GM21723 (cell line): ENCODE measurements around the gene ITGB7.
A peak's percentile ranks its signal among the peaks of the same experiment; 100 is the strongest.
"Not testable (repeated sequence)": the region's sequence is repeated elsewhere in the genome, so short reads cannot be mapped to it uniquely, and the experiment has no call there.

ENCODE experiments used
- ATAC-seq: cut with Tn5 transposase; IDR thresholded peaks from one replicate; pipeline ENCODE4 v1.9.1; 2021; ENCODE audit warnings: mild to moderate bottlenecking, moderate library complexity; ENCODE audit not compliant: unreplicated experiment

Gene ITGB7

DNA sequence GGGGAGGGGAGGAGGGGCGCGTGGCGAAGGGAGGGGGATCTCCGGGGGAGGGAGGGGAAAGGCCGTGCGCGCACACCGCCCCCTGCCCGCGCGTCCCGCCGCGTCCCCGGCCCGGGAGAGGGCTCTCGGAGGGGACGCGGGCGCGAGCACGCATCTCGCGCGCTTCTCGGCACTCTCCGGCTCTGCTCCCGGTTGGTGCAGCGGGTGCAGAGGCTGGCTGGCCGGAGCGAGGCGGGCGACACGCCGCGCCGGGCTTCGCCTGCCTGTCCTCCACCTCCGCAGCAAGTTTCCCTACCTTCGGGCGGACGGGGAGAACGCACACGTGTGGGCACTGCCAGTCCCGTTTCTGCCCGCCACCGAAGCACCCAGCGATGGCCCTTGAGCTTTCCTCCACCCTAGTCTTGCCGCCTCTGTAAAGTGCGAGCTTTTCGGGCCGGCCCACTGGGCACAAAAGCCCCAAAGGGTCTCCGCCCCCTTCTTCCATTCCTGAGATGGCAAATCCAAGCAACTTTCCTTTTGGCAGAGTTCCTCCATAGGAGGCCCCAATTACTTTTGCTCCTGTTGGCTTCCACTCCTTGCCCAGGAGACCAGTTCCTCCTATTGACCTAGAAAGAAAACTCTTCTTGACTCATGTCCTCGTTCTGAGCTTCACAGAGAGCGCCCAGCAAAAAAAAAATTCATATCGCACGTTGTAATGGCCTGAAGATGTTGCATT is 26.0 kb downstream of the ITGB7 start:
- peak; percentile 64 for ATAC-seq

DNA sequence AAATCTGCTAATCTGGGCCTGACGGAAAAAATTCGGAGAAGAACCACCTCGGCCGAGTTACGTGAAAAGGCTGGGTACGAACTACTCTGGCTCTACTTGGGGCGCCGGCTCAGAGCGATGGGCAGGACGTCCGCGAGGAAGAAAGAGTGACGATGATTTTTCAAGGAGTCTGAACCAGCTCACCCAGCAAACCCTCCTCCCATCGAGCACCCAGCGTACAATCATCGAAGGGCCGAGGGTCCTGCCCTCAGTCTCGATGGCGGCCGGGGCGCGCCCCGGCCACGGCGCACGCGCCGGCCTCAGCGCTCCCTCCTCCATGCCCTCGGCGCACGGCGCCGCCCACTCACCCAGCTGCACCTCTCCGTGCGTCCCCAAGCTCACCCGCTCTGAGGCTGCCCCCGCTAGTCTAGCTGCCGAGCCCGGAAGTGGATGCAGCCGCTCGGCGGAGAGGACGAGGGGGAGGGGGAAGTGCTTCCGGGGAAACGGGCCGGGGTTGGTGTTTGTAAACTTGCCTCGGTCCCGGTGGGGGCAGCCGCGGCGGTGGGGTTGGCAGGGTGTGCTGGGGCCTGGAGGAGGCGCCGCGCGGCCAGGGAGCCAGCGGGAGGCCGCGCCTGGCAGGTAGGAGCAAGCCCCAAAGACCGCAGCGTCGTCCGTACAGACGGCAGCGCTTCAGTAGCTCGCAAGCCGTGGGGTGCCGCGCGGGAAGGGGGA is 26.7 kb downstream of the ITGB7 start, which contains the start of the genes CSAD and ZNF740:
TSS of gene CSAD (minus strand) at position 706 of the 711 bp plus-strand sequence. CDS start 7,455 bp downstream, outside the sequence.
TSS of gene ZNF740 (plus strand) at position 503 of the 711 bp plus-strand sequence. CDS start 1,262 bp downstream, outside the sequence.
- peak; percentile 95 for ATAC-seq

DNA sequence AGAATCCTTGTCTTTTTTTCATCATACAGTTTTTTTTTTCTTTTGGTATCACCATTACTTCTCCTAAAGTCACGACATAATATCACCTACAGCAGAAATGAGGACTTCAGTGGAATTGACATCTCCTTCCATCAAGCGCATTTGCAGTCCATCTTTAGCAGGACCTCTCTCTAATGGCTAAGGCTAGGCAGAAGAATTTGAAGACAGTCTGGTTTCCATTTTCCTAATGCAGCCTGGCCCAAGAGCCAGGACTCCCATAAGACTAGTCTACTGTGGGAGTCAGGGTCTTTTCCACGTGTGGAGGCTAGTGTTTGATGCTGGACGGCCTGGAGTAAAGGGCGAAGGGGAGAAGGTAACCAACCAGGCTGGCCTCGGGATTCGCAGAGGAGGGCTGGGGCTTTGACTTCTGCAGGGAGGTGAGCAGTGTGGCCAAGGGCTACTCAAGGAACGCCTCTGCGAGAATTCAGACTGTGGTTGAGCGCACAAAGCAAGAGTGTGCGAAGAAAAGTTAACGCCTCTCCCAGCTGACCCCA is 27.3 kb downstream of the ITGB7 start:
- peak; percentile 7 for ATAC-seq

DNA sequence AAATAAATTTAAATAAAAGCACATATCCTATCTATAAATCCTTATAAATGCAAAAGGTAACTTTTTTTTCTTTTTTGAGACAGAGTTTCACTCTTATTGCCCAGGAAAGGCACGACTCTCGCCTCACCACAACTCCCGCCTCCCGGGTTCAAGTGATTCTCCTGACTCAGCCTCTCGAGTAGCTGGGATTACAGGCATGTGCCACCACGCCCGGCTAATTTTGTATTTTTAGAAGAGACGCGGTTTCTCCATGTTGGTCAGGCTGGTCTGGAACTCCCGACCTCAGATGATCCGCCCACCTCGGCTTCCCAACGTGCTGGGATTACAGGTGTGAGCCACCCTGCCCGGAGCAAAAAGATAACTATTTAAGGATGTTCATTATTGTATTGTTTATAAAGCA is 28.2 kb downstream of the ITGB7 start:
- not testable (repeated sequence) for ATAC-seq

DNA sequence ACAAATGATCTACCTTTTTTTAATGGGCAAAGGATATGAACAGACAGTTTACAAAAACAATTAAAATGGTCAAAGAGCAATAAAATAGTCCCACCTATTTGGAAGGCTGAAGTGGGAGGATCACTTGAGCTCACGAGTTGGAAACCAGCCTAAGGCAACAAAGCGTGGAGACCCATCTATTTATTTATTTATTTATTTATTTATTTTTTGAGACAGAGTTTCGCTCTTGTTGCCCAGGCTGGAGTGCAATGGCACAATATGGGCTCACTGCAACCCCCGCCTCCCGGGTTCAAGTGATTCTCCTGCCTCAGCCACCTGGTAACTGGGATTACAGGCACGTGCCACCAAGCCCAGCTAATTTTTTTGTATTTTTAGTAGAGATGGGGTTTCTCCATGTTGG is 29.6 kb downstream of the ITGB7 start:
- not testable (repeated sequence) for ATAC-seq

DNA sequence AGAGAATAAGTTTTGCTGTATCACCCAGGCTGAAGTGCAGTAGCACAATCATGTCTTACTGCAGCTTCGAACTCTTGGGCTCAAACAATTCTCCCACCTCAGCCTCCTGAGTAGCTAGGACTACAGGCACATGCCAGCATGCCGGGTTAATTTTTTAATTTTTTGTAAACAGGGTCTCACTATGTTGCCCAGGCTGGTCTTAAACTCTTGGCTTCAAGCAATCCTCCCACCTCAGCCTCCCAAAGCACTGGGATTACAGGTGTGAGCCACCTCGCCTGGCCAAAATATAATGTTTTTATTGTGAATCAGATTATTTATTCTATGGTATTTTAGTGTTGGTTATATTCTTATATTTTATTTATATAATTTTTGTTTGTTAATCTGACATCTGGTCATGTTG is 30.3 kb downstream of the ITGB7 start:
- no peak for ATAC-seq

DNA sequence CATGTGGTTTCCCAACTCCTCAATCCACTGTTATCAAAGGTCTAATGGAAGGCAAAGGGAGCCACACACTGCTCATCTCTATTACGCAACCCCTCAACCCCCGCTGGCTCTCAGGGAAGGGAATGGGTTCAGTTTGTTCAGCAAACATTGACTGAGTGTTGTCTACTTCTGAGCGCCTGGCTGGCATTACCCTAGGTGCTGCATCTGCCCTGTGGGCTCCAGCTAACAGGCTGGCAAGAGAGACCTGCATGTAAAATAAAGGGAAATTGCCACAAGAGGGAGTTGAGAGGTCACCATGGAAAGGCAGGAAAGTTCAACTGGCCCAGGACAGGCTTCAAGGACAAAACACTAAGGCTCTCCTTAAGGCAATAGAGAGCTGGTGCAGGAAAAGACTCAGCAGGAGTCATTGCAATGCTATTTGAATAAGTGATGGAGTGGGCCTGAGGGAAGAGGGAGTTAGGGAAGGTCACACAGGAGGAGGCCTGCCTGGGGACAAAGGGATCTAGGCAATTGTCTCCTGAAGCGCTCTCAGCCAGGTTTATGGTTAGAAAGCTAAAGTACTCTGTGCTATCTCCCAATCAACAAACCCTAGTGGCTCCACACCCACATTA is 32.1 kb downstream of the ITGB7 start:
- no peak for ATAC-seq

DNA sequence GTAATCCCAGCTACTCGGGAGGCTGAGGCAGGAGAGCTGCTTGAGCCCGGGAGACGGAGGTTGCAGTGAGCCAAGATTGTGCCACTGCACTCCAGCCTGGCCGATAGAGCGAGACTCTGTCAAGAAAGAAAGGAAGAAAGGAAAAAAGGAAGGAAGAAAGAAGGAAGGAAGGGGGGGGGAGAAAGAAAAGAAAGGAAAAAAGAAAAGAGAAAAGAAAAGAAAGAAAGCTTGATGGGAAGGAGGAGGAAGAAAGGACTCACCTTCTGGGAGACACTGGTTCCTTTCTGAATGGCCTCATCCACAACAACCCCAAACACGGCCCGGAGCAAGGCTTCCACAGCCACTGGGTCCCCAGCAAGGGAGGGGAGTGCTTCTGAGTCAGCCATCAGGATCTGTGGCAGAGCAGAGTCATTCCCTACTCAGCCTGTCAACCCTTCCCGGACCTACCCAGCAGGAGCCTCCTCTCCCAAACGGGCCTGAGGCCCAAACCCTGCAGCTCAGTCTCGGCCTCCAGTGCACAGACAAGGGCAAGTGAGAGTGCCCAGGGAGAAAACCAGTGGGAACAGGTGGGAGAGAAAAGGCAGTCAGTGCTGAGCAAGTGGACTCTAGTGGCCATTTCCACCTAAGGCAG is 33.9 kb downstream of the ITGB7 start:
- ATAC-seq: no peak

DNA sequence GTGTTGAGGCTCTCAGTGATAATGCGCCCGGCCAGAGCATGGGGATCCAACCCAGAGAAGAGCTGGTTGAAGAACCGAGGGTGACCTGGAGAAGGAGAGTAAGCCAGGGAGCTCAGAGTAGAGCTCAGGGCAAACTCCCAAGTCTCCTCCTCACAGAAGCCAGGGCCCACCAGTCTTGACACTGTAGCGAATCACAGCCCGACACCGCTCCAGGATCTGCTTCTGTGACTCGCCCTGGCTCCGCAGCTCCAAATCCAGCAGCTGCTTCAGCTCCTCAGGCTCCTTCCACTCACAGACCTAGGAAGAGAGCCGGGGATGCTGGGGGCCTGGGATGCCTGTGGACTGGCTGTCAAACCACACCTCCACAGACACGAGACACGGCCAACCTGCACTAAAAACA is 34.7 kb downstream of the ITGB7 start:
- ATAC-seq: no peak

DNA sequence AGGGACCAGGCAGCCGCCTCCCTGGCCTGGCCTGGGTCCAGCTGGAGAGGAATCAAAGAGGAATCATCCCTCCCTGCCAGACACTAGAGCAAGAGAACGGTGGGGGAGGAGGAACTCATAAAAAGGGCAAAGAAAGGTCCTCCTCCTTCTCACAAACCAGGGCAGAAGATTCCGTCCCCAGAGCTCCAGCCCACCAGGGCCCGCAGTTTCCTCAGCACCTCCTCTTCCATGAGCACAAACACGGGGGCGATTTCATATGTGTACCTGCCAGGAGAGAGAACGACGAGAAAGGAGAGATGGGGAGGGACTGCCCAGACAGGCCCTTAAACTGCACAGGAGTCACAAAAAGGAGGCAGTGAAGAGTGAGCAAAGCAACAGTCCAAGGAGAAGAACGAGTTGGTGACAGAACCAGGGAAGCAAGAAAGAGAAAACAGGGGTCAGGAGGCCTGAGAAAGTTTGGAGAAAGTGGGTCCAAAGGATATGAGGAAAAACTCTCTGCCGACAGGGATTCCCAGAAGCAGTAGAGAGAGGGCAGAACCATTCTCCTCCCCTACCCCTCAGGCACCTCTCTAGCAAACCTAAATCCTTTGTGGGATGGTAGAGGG is 35.2 kb downstream of the ITGB7 start:
- no peak for ATAC-seq

DNA sequence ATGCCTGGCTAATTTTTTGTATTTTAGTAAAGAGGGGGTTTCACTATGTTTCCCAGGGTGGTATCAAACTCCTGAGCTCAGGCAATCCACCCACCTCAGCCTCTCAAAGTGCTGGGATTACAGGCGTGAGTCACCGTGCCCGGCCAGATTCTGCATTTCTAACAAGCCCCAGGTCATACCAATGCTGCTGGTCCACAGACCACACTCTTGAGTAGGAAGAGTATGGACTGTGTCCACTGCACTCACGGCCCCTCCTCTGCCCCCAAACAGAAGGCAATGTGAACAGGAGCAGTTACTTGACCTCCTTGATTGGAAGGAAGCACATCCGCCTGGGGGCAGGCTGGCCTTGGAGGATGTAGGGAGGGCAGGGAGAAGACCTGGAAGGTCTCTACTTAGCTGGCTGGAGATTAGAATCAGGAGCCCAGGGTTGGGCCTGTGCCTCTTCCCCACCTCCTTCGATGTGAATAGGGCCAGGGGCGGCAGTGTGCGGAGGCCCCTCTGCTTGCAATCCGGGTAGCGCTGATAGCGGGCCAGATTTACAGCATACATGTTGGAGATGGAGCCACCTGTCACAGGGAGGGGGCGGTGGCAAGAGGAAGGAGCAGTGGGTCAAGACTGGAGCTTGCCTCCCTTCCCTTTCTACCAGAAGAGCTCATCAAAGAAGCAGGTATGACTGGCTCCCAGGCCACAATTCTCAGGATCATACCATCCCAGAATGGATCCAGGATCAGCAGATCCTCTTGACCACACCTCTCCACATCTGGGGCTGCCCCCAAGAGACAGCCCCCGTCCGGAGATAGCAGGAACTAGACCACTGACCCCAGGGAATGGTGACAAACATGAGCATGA is 36.0 kb downstream of the ITGB7 start:
- ATAC-seq: no peak

DNA sequence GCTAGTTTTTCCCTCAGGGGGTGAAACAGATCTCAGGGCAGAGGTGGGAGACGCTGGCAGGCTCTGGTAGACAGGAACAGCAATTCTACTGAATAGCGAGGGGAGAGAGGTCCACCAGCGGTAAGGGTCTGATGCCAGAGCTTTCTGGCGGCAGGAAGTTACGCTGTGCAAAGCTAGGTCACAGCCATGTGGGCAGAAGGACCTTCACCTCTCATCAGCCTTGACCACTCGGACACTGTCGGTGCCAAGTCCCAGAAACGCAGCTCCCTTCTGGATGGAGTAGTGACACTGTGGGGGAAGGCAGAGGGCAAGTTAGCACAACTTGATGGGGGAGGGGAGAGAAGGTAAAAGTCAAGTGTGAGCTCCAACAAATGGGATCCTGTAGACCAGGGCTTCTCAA is 36.8 kb downstream of the ITGB7 start:
- no peak for ATAC-seq

DNA sequence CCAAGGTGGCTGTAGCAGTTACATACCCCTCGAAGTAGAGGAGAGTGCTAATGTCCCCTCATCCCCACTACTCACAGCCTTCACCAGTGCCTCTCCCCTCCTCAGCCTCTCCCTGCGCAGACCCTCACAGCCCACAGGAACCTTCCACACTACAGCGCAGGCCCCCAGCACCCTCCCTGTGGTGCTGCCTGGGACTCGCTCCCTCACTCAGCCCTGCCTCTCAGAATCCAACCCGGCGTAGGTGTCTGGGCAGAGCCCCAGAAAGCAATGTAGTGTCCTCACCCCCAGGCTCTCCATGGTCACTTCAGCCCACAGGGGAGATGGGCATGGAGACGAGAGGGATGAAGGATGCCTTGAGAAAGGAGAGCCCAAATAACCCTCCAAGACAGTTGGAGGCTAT is 37.4 kb downstream of the ITGB7 start:
- ATAC-seq: no peak

DNA sequence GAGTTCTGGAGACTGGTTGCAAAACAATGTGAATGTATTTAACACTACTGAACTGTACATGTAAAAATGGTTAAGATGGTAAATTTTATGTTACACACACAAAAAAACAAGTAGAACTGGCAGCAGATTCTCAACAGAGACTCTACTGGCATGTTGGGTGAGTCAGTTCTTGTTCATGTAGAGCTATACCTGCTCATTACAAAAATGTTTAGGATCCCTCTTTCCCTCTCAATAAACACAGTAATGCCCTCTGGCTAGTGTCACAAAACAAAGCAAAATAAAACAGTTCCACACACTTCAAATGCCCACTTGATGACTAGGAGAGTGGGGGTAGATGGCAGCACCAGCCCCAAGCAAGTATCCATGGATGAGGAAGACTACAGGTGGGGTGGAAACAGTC is 40.2 kb downstream of the ITGB7 start:
- ATAC-seq: no peak

DNA sequence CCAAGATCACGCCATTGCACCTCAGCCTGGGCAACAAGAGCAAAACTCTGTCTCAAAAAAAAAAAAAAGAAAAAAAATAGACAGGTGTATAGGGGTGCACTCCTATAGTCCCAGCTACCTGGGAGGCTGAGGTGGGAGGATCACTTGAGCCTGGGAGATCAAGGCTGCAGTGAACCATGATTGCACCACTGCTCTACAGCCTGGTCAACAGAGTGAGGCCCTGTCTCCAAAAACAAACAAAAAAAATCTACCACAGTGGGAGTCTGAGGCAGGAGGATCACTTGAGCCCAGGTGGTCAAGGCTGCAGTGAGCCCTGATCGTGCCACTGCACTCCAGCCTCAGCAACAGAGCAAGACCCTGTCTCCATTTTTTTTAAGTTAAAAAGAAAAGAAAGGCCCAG is 44.0 kb downstream of the ITGB7 start:
- ATAC-seq: not testable (repeated sequence)

DNA sequence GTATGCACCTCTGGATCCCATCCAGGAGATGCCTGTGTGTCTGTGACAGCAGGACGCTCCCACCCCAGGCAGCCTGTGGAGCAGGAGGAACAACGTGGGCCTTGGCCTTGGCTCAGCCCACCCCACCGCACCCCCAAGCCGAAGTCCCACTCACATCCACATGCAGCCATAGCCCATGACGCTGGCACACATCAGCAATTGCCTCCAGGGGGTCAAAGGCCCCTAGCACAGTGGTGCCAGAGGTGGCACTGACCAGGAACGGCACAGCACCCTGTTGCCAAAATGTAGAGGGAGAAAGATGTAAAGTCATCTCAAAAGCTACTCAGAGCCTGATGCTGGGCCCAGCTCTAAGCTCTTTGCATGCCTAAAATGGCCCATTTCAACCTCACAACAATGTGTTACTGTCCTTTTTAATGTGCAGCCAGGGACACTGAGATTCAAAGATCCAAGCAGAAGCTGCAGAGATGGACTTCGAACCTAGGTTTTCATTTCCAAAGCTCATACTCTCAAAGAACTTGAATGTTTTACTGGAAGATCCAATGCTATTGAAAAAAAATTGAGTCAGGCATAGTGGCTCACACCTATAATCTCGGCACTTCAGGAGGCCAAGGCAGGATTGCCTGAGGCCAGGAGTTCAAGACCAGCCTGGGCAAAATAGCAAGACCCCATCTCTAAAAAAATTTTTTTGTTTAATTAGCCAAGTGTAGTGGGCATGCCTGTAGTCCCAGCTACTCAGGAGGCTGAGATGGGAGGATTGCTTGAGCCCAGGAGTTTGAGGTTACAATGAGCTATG is 45.7 kb downstream of the ITGB7 start:
- ATAC-seq: no peak

DNA sequence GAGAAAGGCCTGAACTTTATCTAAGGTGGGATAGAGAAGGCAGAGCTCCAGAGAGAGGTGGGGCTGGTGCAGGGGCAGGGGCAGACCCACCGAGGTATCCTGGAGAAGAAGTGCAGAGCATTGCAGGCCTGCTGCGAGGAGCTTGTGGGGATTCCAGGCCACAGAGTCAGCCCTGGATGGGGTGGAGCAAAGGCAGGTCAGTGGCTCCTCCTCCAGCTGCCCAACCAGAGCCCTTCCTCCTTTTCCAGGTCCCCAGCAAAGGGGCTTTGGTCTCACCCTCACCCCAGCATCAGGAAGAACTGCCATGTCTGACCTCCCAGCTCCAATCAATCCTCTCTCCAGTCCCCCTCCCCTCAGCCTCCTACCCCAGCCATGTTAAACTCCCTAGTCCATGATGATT is 46.4 kb downstream of the ITGB7 start:
- ATAC-seq: no peak

DNA sequence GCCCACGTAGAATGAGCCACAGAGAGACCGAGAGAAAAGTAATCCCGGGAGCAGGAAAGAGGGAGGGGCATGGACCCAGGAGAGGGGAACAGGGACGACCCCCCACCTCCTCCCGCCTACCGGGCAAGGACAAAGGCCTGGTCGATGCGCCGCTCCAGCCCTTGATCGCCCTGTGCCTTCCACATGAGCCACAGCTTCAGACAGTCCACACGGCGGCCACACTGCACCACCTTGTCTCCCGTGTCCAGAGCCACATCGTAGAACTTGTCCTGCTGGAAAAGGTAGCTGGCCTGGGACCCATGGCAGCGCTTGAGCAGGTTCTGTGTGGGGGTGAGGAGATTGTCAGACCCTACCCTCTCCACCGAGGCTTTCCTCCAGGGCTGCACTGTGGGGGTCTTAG is 47.1 kb downstream of the ITGB7 start:
- no peak for ATAC-seq

DNA sequence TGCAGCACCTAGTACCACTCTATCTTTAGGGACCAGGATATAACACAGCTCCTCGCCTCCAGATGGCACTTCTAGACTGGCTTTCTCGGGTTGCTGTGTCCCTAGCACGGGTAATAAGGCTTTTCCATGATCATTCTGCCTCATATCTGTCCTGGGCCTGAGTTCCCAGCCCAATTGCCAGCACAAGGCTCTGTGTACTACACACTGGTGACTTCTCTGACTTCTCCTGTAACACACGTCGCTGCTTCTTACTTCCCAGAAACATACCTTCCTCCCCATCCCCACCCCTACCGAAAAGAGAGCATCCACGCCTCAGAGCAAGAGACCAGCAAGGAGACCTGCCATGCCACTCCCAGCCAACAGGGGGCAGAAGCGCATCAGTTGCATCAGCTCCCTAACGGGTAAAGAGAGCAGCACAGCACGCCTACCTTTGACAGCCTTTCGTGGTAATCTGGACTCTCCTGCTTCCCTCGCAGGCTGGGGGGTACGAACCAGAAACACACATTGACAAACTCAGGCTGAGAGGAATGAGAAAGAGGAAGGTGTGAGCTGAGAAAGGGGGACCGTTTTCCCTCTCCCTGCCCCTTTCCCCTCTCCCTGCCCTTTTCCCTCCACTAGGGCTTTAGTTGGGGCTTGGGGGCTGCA is 47.7 kb downstream of the ITGB7 start:
- ATAC-seq: peak; percentile 98
